Natural killer cell treated with Interleukin-12 subunit alpha and Interleukin-12 subunit beta and Interleukin-15 and Interleukin-18, amount 100 ng/mL, for 72 hours (primary cell): ENCODE measurements around the gene AMMECR1. TPM values are rescaled to one million over a fixed set of nuclear protein-coding genes. Genes with fewer than 3 reads are reported as not detected.

ENCODE experiments used
- ATAC-seq, 2 donors: fragments of 150-1000 bp; cut with Tn5 transposase in 1 of 2; sonication (Bioruptor Pico), chemical (Tn5 transposase) in 1 of 2; 2 replicates each; pipeline ENCODE4 v1.10.0; 2021
- DNase-seq: peaks from one replicate; pipeline ENCODE4 v3.0.0; 2022; ENCODE audit warnings: low spot score
- H3K27ac Mint-ChIP-seq, 2 donors: 1 replicate in 1 of 2; 2 replicates in 1 of 2; pipeline ENCODE4 v1.8.0; 2022; ENCODE audit warnings: mixed read lengths in 2 of 2, mild to moderate bottlenecking in 1 of 2, moderate library complexity in 1 of 2
- H3K27me3 Mint-ChIP-seq, 2 donors: 1 replicate in 1 of 2; 2 replicates in 1 of 2; pipeline ENCODE4 v1.8.0; 2022; ENCODE audit warnings: mixed read lengths in 2 of 2
- H3K36me3 Mint-ChIP-seq: one replicate; pipeline ENCODE4 v1.8.0; 2022; ENCODE audit warnings: mixed read lengths
- H3K4me1 Mint-ChIP-seq, 2 donors: 1 replicate in 1 of 2; 2 replicates in 1 of 2; pipeline ENCODE4 v1.8.0; 2022; ENCODE audit warnings: low read depth in 2 of 2, mixed read lengths in 2 of 2, mild to moderate bottlenecking in 1 of 2
- H3K4me3 Mint-ChIP-seq: one replicate; pipeline ENCODE4 v1.8.0; 2022; ENCODE audit warnings: mixed read lengths
- H3K9me3 Mint-ChIP-seq: 2 replicates; pipeline ENCODE4 v1.8.0; 2022; ENCODE audit warnings: mixed read lengths
- total RNA-seq, 2 donors: library from RNA; stranded (reverse); gene quantifications; one replicate each; pipeline ENCODE4 v1.2.3, GENCODE V29; 2022

Gene AMMECR1
- total RNA-seq, 2 donors from 2014 or later = 10.1 to 13.6 TPM

- no peaks in the 10 kb centered on the region for H3K9me3 Mint-ChIP-seq
- peaks cover 16 to 23% of the 10 kb centered on the region in 2 donors for H3K4me1 Mint-ChIP-seq
- ATAC-seq = peak; percentile 75 to 83
- peak overlapping the region; percentile 27 for H3K4me3 Mint-ChIP-seq
- peaks cover 0 to 4% of the 10 kb centered on the region in 2 donors for H3K27me3 Mint-ChIP-seq
- H3K36me3 Mint-ChIP-seq = no peaks in the 10 kb centered on the region
- no peak for DNase-seq
- no peak overlapping the region for H3K27ac Mint-ChIP-seq
These were observed 112.9 kb downstream of the AMMECR1 start for GRCh38 chrX:110204986-110205385.

- ATAC-seq = no peak
- no peak overlapping the region for H3K27ac Mint-ChIP-seq
- peaks cover 16 to 22% of the 10 kb centered on the region in 2 donors for H3K4me1 Mint-ChIP-seq
- peaks cover 0 to 4% of the 10 kb centered on the region in 2 donors for H3K27me3 Mint-ChIP-seq
- no peak overlapping the region for H3K4me3 Mint-ChIP-seq
- DNase-seq = no peak
- H3K9me3 Mint-ChIP-seq = no peaks in the 10 kb centered on the region
- H3K36me3 Mint-ChIP-seq = no peaks in the 10 kb centered on the region
These were observed 116.1 kb downstream of the AMMECR1 start for GRCh38 chrX:110201799-110202198.

GRCh38 chrX:110194977-110195376 is 122.9 kb downstream of the AMMECR1 start:
- H3K27ac Mint-ChIP-seq = no peak overlapping the region
- DNase-seq (no peak), ATAC-seq (no peak)
- no peaks in the 10 kb centered on the region for H3K9me3 Mint-ChIP-seq
- peaks cover 0 to 3% of the 10 kb centered on the region in 2 donors for H3K27me3 Mint-ChIP-seq
- H3K4me3 Mint-ChIP-seq = no peak overlapping the region
- peaks cover 3 to 5% of the 10 kb centered on the region in 2 donors for H3K4me1 Mint-ChIP-seq
- no peaks in the 10 kb centered on the region for H3K36me3 Mint-ChIP-seq

DNA sequence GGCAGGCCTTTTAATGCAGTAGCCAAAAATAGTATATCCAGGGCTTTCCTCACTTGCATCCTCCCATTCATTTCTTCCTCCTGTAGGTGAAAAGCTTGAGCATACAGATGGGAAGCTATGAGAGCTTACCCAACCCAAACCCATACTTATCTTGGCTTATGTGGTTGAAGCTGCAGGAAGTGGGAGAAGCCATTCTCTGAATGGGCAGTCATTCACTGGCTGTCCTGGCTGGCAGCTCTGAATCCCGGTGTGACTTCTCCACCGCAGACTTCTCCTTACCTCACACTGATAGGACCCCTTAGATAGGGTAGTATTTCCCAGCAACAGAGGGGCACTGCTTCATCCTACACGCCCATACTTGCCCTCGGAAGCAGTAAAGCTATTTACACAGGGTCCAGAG is 125.4 kb downstream of the AMMECR1 start:
- Mint-ChIP-seq H3K4me1 (peaks cover 18 to 19% of the 10 kb centered on the region in 2 donors), H3K27ac (no peak overlapping the region), H3K9me3 (no peaks in the 10 kb centered on the region), H3K4me3 (no peak overlapping the region), H3K36me3 (no peaks in the 10 kb centered on the region), H3K27me3 (peaks cover 0 to 3% of the 10 kb centered on the region in 2 donors)
- DNase-seq (no peak), ATAC-seq (no peak)

DNA sequence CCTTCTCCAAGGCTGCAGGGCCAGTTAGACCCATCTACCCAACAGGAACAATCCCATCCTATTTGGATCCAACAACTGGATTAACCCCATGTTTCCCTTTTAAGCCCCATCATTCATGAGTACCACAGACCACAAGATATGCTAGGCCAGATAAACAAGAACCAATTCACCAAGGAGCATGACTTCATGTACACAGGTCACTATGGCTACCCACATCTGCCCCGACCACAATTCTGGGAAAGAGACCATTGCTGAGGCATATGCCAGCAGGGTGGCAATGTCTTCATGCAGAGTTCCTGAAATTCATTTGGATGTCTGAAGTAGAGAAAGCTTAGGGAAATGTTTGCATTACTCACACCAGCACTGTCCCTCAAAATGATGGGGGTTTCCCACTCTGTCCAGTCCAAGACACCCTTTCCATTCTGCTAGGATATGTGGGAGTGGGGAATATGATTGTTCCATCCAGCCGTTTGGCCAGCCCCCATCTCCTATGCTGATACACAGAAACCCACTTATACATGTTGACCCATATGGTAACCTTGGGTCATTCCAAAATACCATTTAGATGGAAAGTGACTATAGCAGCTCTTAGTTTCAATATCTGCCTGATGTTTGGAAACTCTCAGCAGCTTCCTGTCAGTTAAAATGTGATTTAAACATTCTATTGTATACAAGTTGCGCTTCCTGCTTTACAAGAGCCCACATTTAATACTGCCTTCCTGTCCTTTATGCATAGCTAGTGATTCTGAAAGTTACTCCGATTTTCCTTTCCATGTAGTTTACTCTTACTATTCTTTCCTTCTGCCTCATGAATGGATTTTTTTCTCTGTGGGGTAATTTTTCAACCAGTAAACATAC is 129.0 kb downstream of the AMMECR1 start:
- peak overlapping the region; percentile 9 for H3K4me3 Mint-ChIP-seq
- H3K9me3 Mint-ChIP-seq = no peaks in the 10 kb centered on the region
- peaks cover 18 to 24% of the 10 kb centered on the region in 2 donors for H3K4me1 Mint-ChIP-seq
- H3K27ac Mint-ChIP-seq = peak overlapping the region; percentile 52 to 72
- peaks cover 0 to 3% of the 10 kb centered on the region in 2 donors for H3K27me3 Mint-ChIP-seq
- no peak for DNase-seq
- ATAC-seq = peak; percentile 24 to 60
- peaks cover 8% of the 10 kb centered on the region for H3K36me3 Mint-ChIP-seq

GRCh38 chrX:110183314-110183713 is 134.6 kb downstream of the AMMECR1 start:
- H3K36me3 Mint-ChIP-seq = peaks cover 8% of the 10 kb centered on the region
- no peak overlapping the region for H3K27ac Mint-ChIP-seq
- peaks cover 0 to 3% of the 10 kb centered on the region in 2 donors for H3K27me3 Mint-ChIP-seq
- H3K4me3 Mint-ChIP-seq = no peak overlapping the region
- ATAC-seq = no peak
- peaks cover 5 to 12% of the 10 kb centered on the region in 2 donors for H3K4me1 Mint-ChIP-seq
- no peaks in the 10 kb centered on the region for H3K9me3 Mint-ChIP-seq
- DNase-seq = no peak

DNA sequence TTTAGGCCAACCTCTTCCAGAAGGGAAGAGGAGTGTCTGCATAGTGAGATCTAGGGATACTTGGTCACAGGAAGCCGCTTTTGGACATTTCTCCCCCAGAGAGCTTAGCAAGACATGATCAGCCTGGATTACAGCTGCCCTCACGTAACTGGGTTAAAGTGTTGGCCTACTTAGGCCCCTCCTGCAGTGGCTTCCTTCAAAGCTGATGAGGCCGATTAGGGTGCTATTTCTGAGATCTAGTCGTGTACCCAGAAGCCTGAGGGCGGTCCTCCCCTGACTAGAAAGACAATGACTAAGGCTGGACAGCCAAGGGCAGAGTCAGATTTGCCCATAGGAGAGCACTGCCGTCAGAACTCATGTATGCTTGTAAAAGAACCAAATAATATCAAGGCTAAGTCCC is 135.0 kb downstream of the AMMECR1 start:
- Mint-ChIP-seq H3K4me3 (no peak overlapping the region), H3K36me3 (peaks cover 8% of the 10 kb centered on the region), H3K27me3 (peaks cover 0 to 3% of the 10 kb centered on the region in 2 donors), H3K4me1 (peaks cover 5 to 9% of the 10 kb centered on the region in 2 donors), H3K27ac (no peak overlapping the region), H3K9me3 (no peaks in the 10 kb centered on the region)
- DNase-seq = no peak
- ATAC-seq = no peak

GRCh38 chrX:110182362-110182761 is 135.5 kb downstream of the AMMECR1 start:
- H3K27me3 Mint-ChIP-seq = peaks cover 0 to 3% of the 10 kb centered on the region in 2 donors
- H3K27ac Mint-ChIP-seq = peak overlapping the region in 1 of 2 donors; percentile 16
- peaks cover 8% of the 10 kb centered on the region for H3K36me3 Mint-ChIP-seq
- no peaks in the 10 kb centered on the region for H3K9me3 Mint-ChIP-seq
- no peak overlapping the region for H3K4me3 Mint-ChIP-seq
- ATAC-seq (peak in 1 of 2 donors; percentile 71), DNase-seq (no peak)
- H3K4me1 Mint-ChIP-seq = peaks cover 5 to 9% of the 10 kb centered on the region in 2 donors

DNA sequence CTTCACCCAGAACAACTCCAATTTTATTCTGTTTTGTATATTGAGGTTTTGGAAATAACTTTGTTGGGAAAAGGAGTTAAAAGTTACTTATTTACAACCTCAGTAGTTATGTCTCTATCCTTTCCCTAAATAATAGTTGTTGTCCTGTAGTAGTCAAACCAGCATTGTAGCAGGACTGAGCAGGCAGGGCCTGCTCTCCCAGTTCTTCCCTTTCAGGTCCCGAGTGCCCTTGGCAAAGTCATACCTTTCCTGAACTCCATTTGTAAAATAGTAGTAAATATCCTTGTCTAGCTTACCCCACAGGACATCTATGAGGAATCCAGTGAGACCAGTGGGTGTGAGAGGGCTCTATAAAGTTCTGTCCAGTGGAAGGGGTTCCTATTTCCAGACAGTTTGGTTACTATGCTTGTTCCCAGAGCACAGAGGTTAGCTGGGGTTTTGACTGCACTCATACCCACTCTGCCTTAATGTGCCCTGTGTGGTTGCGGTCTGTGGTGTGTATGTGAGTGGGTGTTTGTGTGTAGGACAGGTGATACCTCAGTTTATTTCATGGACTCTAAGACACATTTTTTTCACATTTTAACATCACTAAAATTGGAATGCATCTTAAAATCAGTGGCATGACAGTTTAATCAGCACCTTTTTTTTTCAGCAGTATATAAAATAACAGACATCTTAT is 136.3 kb downstream of the AMMECR1 start:
- no peak for DNase-seq
- ATAC-seq = no peak
- Mint-ChIP-seq H3K4me3 (no peak overlapping the region), H3K27me3 (peaks cover 0 to 3% of the 10 kb centered on the region in 2 donors), H3K4me1 (peaks cover 5 to 9% of the 10 kb centered on the region in 2 donors), H3K36me3 (peaks cover 8% of the 10 kb centered on the region), H3K27ac (no peak overlapping the region), H3K9me3 (no peaks in the 10 kb centered on the region)

- DNase-seq (no peak), ATAC-seq (no peak)
- peaks cover 5 to 9% of the 10 kb centered on the region in 2 donors for H3K4me1 Mint-ChIP-seq
- no peak overlapping the region for H3K4me3 Mint-ChIP-seq
- no peaks in the 10 kb centered on the region for H3K9me3 Mint-ChIP-seq
- H3K27me3 Mint-ChIP-seq = peaks cover 0 to 3% of the 10 kb centered on the region in 2 donors
- H3K27ac Mint-ChIP-seq = no peak overlapping the region
- H3K36me3 Mint-ChIP-seq = peaks cover 8% of the 10 kb centered on the region
These were observed 137.0 kb downstream of the AMMECR1 start for GRCh38 chrX:110180928-110181310.

DNA sequence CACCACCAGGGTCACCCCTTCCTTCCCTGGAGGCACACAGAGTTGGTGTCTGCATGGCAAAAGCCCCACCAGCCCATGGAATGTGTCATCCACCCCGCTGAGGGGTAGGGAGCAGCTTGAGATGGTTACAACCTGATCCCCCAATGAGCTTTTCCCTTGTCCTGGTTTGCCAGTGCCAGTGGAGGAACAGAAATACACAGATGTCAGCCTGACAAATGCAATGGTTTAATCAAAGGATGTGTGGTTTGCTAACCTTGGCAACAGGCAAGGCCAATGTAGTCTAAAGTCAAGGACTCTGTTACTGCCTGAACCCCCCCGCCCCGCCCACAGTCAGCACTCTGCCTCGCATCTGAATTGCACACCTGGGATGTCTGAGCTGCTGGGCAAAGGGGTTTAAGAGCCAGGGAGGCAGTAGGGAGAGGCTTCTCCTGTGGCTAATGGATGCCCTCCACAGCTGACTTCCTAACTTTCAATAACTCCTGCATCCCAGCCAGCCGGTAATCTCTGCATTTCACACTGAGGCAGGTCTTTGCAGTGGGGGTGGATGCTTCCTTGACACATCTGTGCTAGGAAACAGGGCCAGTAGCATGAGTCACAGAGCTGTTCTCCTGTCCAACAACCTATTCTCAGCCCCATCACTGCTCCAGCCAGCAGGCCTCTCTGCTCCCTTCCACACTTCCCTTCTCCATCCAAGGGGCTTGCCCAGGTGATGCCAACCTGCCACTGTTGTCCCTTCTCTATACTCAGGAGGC is 137.5 kb downstream of the AMMECR1 start:
- no peaks in the 10 kb centered on the region for H3K9me3 Mint-ChIP-seq
- peaks cover 4% of the 10 kb centered on the region for H3K36me3 Mint-ChIP-seq
- H3K27me3 Mint-ChIP-seq = peaks cover 0 to 3% of the 10 kb centered on the region in 2 donors
- DNase-seq = no peak
- H3K4me3 Mint-ChIP-seq = no peak overlapping the region
- H3K4me1 Mint-ChIP-seq = peaks cover 4 to 9% of the 10 kb centered on the region in 2 donors
- ATAC-seq = no peak
- H3K27ac Mint-ChIP-seq = no peak overlapping the region

- Mint-ChIP-seq H3K4me3 (no peak overlapping the region), H3K4me1 (peaks cover 0 to 16% of the 10 kb centered on the region in 2 donors), H3K36me3 (no peaks in the 10 kb centered on the region), H3K9me3 (no peaks in the 10 kb centered on the region), H3K27ac (no peak overlapping the region), H3K27me3 (peaks cover 0 to 5% of the 10 kb centered on the region in 2 donors)
- DNase-seq (no peak), ATAC-seq (no peak)
These were observed 139.6 kb downstream of the AMMECR1 start for GRCh38 chrX:110178179-110178865.

- H3K36me3 Mint-ChIP-seq = no peaks in the 10 kb centered on the region
- no peak overlapping the region for H3K4me3 Mint-ChIP-seq
- DNase-seq (no peak), ATAC-seq (no peak)
- peaks cover 0 to 5% of the 10 kb centered on the region in 2 donors for H3K27me3 Mint-ChIP-seq
- H3K9me3 Mint-ChIP-seq = no peaks in the 10 kb centered on the region
- peaks cover 0 to 16% of the 10 kb centered on the region in 2 donors for H3K4me1 Mint-ChIP-seq
- no peak overlapping the region for H3K27ac Mint-ChIP-seq
These were observed 142.2 kb downstream of the AMMECR1 start for GRCh38 chrX:110175696-110176095.
